BE2C (cell line): Measurements from ENCODE around the gene ASNSD1.
"Not testable (repeated sequence)": the region's sequence is repeated elsewhere in the genome, so short reads cannot be mapped to it uniquely, and the experiment has no call there.

Experiments
- DNase-seq: peaks from one replicate; pipeline ENCODE4 v3.0.0-alpha.2; 2020
- H3K27me3 ChIP-seq: fragments of 250-450 bp; sonication (Bioruptor Pico); 2 replicates; pipeline ENCODE4 v1.5.1; 2020; ENCODE audit warnings: mild to moderate bottlenecking
- H3K36me3 ChIP-seq: fragments of 250-450 bp; sonication (Bioruptor Pico); 2 replicates; pipeline ENCODE4 v1.5.1; 2020; ENCODE audit warnings: mild to moderate bottlenecking
- H3K4me1 ChIP-seq: fragments of 250-450 bp; sonication (Bioruptor Pico); 2 replicates; pipeline ENCODE4 v1.5.1; 2020
- H3K4me3 ChIP-seq: 2 replicates; pipeline ENCODE4 v1.5.1; 2011; ENCODE audit warnings: low read depth, low read length
- H3K9me3 ChIP-seq: fragments of 250-450 bp; sonication (Bioruptor Pico); 2 replicates; pipeline ENCODE4 v1.5.1; 2020
- TF ChIP-seq, protein P1 (sequence below): IDR thresholded peaks from 2 replicates; pipeline ENCODE4 v1.5.1; 2012; ENCODE audit warnings: mild to moderate bottlenecking, low read depth, low read length

Gene ASNSD1

DNA sequence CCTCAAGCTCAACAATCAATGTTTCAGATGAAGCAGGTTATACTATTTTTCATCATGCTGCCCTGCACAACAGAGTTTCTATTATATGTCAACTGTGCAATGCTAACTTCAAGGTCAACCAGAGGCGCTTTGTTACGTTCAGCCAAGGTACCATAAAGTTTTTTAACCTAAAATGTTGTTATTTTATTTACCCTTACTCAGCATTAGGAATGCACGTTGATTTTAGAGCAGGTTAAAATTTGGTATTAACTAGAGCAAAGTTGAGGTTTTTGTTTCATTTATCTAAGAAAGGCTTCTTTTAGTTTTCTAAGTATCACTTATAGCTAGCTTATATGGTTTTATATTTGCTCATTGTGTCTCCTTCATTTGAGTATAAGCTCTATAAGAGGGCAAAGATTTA is 35.0 kb downstream of the ASNSD1 start:
- no peaks in the 10 kb centered on the region for H3K27me3 ChIP-seq
- H3K36me3 ChIP-seq: no peaks in the 10 kb centered on the region
- TF ChIP-seq, protein P1, sequence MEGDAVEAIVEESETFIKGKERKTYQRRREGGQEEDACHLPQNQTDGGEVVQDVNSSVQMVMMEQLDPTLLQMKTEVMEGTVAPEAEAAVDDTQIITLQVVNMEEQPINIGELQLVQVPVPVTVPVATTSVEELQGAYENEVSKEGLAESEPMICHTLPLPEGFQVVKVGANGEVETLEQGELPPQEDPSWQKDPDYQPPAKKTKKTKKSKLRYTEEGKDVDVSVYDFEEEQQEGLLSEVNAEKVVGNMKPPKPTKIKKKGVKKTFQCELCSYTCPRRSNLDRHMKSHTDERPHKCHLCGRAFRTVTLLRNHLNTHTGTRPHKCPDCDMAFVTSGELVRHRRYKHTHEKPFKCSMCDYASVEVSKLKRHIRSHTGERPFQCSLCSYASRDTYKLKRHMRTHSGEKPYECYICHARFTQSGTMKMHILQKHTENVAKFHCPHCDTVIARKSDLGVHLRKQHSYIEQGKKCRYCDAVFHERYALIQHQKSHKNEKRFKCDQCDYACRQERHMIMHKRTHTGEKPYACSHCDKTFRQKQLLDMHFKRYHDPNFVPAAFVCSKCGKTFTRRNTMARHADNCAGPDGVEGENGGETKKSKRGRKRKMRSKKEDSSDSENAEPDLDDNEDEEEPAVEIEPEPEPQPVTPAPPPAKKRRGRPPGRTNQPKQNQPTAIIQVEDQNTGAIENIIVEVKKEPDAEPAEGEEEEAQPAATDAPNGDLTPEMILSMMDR: no peak
- no peaks in the 10 kb centered on the region for H3K4me1 ChIP-seq
- DNase-seq: no peak
- no peak overlapping the region for H3K4me3 ChIP-seq
- no peaks in the 10 kb centered on the region for H3K9me3 ChIP-seq

DNA sequence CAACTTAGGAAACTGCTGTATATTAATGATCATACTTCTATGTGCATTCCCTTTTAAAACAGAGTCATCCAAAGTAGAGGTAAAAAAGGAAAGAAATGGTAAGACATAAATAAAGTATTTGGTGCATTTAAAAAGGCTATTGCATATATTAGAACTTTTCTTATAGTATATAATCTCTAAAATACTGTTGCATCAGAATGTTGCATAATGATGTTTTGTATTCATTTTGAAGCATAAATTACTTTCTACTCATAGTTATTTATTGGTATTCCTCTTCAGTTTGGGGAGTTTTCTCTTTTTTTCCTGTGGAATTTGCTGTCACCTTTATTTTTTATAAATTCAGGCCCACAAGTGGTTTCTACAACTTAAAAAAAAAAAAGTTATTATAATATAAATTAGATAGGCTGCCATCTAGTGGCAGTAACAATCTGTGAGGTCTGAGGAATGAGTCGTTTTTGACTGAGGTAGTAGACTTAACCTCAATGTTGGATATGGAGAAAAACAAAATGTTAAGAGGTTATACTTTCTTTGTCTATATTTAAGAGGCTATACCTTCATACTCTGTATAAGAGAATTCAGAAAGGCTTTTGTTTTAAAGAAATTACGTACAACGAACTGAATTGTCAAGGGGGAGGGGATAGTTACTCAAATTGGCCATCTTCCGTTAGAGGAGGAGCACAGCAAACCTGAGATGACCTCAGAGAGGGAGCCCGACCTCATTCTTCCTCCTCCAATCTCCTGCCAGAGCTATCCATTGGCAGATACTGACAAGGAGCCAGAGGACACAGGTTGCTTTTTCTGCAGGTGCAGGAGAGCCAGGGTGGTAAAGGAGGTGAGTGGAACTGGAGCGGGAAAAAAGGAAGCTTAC is 37.0 kb downstream of the ASNSD1 start:
- H3K27me3 ChIP-seq: no peaks in the 10 kb centered on the region
- no peaks in the 10 kb centered on the region for H3K4me1 ChIP-seq
- peak; percentile 35 for DNase-seq
- H3K36me3 ChIP-seq: no peaks in the 10 kb centered on the region
- no peak overlapping the region for H3K4me3 ChIP-seq
- no peaks in the 10 kb centered on the region for H3K9me3 ChIP-seq
- TF ChIP-seq, protein P1: peak; percentile 58

DNA sequence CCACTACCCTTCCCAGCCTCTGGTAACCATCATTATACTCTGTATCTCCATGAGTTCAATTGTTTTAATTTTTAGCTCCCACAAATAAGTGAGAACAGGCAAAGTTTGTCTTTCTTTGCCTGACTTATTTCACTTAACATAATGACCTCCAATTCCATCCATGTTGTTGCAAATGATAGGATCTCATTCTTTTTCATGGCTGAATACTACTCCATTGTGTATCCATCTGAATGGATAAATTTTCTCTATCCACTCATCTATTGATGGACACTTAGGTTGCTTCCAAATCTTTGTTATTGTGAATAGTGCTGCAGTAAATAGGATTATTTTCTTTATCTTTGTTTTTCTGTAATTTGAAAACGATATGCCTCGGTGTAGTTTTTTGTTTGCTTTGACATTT is 39.4 kb downstream of the ASNSD1 start:
- Histone ChIP-seq H3K9me3 (no peaks in the 10 kb centered on the region), H3K36me3 (no peaks in the 10 kb centered on the region), H3K4me1 (no peaks in the 10 kb centered on the region), H3K27me3 (no peaks in the 10 kb centered on the region), H3K4me3 (no peak overlapping the region)
- no peak for DNase-seq
- TF ChIP-seq, protein P1: no peak

DNA sequence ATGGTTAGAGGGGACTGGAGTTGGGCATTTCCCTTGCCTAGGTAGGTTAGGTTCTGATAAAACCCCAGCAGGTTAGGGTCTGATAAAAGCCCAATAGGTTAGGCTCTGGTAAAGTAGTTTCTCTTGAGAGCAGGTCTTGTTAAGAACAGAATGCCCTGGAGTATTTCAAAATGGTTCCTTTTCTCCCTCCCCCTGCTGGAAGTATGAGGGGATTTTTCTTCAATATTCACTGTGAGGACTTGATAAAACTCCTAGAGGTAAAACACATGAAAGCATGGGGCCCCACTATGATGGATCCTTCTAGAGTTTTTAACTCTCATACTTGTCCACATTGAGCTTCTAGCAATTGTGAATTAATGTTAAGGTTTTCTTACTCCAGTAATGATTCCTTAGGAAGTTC is 40.8 kb downstream of the ASNSD1 start:
- H3K9me3 ChIP-seq: no peaks in the 10 kb centered on the region
- TF ChIP-seq, protein P1: peak; percentile 31
- no peaks in the 10 kb centered on the region for H3K27me3 ChIP-seq
- H3K4me1 ChIP-seq: no peaks in the 10 kb centered on the region
- no peak for DNase-seq
- no peaks in the 10 kb centered on the region for H3K36me3 ChIP-seq
- H3K4me3 ChIP-seq: no peak overlapping the region

DNA sequence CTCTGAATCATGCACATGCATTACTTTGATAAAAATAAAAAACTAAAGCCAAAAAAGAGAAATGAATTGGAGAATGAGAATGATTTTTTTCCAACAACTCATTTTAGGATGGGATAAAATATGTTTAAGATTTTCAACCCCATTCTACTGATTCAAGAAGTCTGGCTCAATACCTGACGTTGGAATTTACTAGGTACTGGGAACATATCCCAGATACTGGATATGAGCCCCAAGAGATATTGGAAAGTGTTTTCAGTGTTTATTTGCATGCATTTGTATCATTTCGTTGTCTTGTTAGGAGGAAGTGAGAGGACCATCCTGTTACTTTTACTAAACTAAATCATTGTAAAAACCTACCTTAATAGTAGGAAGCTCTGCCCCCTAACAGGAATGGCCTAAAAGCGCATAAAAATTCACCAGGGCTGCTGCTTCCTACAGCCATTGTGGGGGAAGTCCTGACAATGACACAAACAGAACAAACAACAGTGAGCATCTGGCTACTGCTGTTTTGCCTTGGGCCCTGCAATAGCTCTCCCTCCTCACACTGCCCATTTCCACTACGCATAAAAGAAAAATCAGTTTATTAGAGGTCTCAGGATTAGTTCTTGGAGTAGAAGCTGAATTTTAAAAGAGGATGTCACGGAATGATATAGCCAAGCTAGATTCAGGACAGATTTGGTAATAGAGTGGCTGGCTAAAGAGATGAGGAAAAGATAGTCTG is 48.4 kb downstream of the ASNSD1 start:
- H3K4me3 ChIP-seq: no peak overlapping the region
- TF ChIP-seq, protein P1: no peak
- DNase-seq: no peak
- no peaks in the 10 kb centered on the region for H3K36me3 ChIP-seq
- H3K9me3 ChIP-seq: no peaks in the 10 kb centered on the region; the same call in 1 of the 2 replicates
- H3K27me3 ChIP-seq: no peaks in the 10 kb centered on the region
- H3K4me1 ChIP-seq: no peaks in the 10 kb centered on the region

DNA sequence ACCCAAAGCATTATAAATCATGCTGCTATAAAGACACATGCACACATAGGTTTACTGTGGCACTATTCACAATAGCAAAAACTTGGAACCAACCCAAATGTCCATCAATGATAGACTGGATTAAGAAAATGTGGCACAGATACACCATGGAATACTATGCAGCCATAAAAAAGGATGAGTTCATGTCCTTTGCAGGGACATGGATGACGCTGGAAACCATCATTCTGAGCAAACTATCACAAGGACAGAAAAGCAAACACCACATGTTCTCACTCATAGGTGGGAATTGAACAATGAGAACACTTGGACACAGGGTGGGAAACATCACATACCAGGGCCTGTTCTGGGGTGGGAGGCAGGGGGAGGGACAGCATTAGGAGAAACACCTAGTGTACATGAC is 56.3 kb downstream of the ASNSD1 start:
- DNase-seq, H3K9me3 ChIP-seq, H3K36me3 ChIP-seq, H3K4me1 ChIP-seq, H3K27me3 ChIP-seq, H3K4me3 ChIP-seq: not testable (repeated sequence)
